ENCODE results near the gene LPAR2. TPM values are rescaled to one million over a fixed set of nuclear protein-coding genes. Genes with fewer than 3 reads are reported as not detected.

LPAR2 gene
- polyA plus RNA-seq, 1 donor (not counting 4 experiments of a cell fraction or from before 2014, with no cell fraction given) = 7.3 TPM

- TF ChIP-seq CTCF (optimal IDR thresholded peaks at IDR 0.05 in 1 of 3, IDR thresholded peaks at IDR 0.05 in 1 of 3, conservative IDR thresholded peaks at IDR 0.05 in 1 of 3; ENCODE audit: extremely low read depth in 1 of 3, insufficient read depth in 2 of 3, low read length in 3 of 3) = no peak
- TF ChIP-seq EZH2 (IDR thresholded peaks at IDR 0.05; ENCODE audit: low read length) = no peak
- dilution Hi-C loops (cut with MboI; ENCODE audit: extremely low pct_ligation_motif_present, low sequenced_read_pairs) = no loop called here
- Histone ChIP-seq H2AFZ (ENCODE audit: control insufficient read depth, low read length) (no peak overlapping the region), H3K27ac (ENCODE audit: control insufficient read depth, insufficient read depth, low read length) (no peak overlapping the region), H3K36me3 (ENCODE audit: control insufficient read depth in 2 of 2, extremely low read depth in 1 of 2, insufficient read depth in 2 of 2, low read length in 2 of 2) (peaks cover 13 to 18% of the 10 kb centered on the region in 2 experiments), H3K79me2 (ENCODE audit: control insufficient read depth, insufficient read depth, low read length) (peaks cover 24% of the 10 kb centered on the region), H3K4me3 (ENCODE audit: control insufficient read depth in 2 of 3, extremely low read depth in 1 of 3, insufficient read depth in 2 of 3, low read depth in 1 of 3, low read length in 3 of 3) (no peak overlapping the region), H3K27me3 (ENCODE audit: control insufficient read depth, extremely low read depth, insufficient read depth, low read length) (no peaks in the 10 kb centered on the region), H3K4me2 (ENCODE audit: control insufficient read depth, extremely low read depth, insufficient read depth, low read depth, low read length) (no peak overlapping the region), H3K4me1 (ENCODE audit: control insufficient read depth, extremely low read depth, insufficient read depth, low read length) (peaks cover 3% of the 10 kb centered on the region), H3K9ac (ENCODE audit: control insufficient read depth, extremely low read depth, insufficient read depth, low read length) (no peak overlapping the region), H3K9me3 (ENCODE audit: control insufficient read depth, low read depth, low read length) (peaks cover 15% of the 10 kb centered on the region), H3K9me1 (ENCODE audit: control insufficient read depth, extremely low read depth, insufficient read depth, low read length) (no peaks in the 10 kb centered on the region), H4K20me1 (ENCODE audit: control insufficient read depth, extremely low read depth, insufficient read depth, low read length) (no peaks in the 10 kb centered on the region)
- no peak for DNase-seq (ENCODE audit: low read depth, low spot score)
- no peak for FAIRE-seq
These were observed 46.3 kb upstream of the LPAR2 start for GRCh38 chr19:19674315-19674714.

- no peak overlapping the region for H3K9ac ChIP-seq (ENCODE audit: control insufficient read depth, extremely low read depth, insufficient read depth, low read length)
- H3K79me2 ChIP-seq (ENCODE audit: control insufficient read depth, insufficient read depth, low read length) = peaks cover 26% of the 10 kb centered on the region
- H3K4me2 ChIP-seq (ENCODE audit: control insufficient read depth, extremely low read depth, insufficient read depth, low read depth, low read length) = no peak overlapping the region
- H2AFZ ChIP-seq (ENCODE audit: control insufficient read depth, low read length) = no peak overlapping the region
- no peak overlapping the region for H3K27ac ChIP-seq (ENCODE audit: control insufficient read depth, insufficient read depth, low read length)
- H3K9me3 ChIP-seq (ENCODE audit: control insufficient read depth, low read depth, low read length) = peaks cover 8% of the 10 kb centered on the region
- no peaks in the 10 kb centered on the region for H3K27me3 ChIP-seq (ENCODE audit: control insufficient read depth, extremely low read depth, insufficient read depth, low read length)
- no peaks in the 10 kb centered on the region for H4K20me1 ChIP-seq (ENCODE audit: control insufficient read depth, extremely low read depth, insufficient read depth, low read length)
- dilution Hi-C loops (cut with MboI; ENCODE audit: extremely low pct_ligation_motif_present, low sequenced_read_pairs) = no loop called here
- no peaks in the 10 kb centered on the region for H3K9me1 ChIP-seq (ENCODE audit: control insufficient read depth, extremely low read depth, insufficient read depth, low read length)
- TF ChIP-seq CTCF (optimal IDR thresholded peaks at IDR 0.05 in 1 of 3, IDR thresholded peaks at IDR 0.05 in 1 of 3, conservative IDR thresholded peaks at IDR 0.05 in 1 of 3; ENCODE audit: extremely low read depth in 1 of 3, insufficient read depth in 2 of 3, low read length in 3 of 3) (no peak), EZH2 (IDR thresholded peaks at IDR 0.05; ENCODE audit: low read length) (no peak)
- H3K4me1 ChIP-seq (ENCODE audit: control insufficient read depth, extremely low read depth, insufficient read depth, low read length) = peaks cover 3% of the 10 kb centered on the region
- DNase-seq (ENCODE audit: low read depth, low spot score) (no peak), FAIRE-seq (no peak)
- H3K4me3 ChIP-seq (ENCODE audit: control insufficient read depth in 2 of 3, extremely low read depth in 1 of 3, insufficient read depth in 2 of 3, low read depth in 1 of 3, low read length in 3 of 3) = no peak overlapping the region
- H3K36me3 ChIP-seq (ENCODE audit: control insufficient read depth in 2 of 2, extremely low read depth in 1 of 2, insufficient read depth in 2 of 2, low read length in 2 of 2) = peaks cover 6 to 11% of the 10 kb centered on the region in 2 experiments
These were observed 44.8 kb upstream of the LPAR2 start for GRCh38 chr19:19672816-19673215.

All from keratinocyte (primary cell).